Anterior cingulate cortex (tissue), 58 donors: ENCODE data around the gene ZNF816.
A peak's percentile ranks its signal among the peaks of the same experiment; 100 is the strongest.
"Not testable (repeated sequence)": the region's sequence is repeated elsewhere in the genome, so short reads cannot be mapped to it uniquely, and the experiment has no call there.

ENCODE experiments used
- DNase-seq, 58 donors: peaks; one replicate each; lab custom pipeline; 2025; lab: John Stamatoyannopoulos, UW

The ZNF816 gene

DNA sequence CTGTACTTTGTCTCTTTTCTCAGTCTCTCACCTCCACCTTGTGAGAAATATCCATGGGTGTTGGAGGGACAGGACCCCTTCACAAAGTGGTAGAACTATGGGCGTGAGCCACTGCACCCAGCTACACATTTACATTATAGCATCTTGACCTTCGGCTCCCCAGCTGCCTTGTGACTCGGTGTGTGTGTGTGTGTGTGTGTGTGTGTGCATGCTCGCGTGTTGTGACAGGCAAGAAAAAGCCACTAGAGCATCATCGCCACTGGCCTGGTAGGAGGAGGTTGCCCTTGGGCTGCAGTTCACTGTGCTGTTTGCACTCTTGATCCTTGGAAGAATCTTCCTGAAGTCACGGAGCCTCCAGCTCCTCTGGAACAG, 25.7 kb downstream of the ZNF816 start:
- no peak for DNase-seq

DNA sequence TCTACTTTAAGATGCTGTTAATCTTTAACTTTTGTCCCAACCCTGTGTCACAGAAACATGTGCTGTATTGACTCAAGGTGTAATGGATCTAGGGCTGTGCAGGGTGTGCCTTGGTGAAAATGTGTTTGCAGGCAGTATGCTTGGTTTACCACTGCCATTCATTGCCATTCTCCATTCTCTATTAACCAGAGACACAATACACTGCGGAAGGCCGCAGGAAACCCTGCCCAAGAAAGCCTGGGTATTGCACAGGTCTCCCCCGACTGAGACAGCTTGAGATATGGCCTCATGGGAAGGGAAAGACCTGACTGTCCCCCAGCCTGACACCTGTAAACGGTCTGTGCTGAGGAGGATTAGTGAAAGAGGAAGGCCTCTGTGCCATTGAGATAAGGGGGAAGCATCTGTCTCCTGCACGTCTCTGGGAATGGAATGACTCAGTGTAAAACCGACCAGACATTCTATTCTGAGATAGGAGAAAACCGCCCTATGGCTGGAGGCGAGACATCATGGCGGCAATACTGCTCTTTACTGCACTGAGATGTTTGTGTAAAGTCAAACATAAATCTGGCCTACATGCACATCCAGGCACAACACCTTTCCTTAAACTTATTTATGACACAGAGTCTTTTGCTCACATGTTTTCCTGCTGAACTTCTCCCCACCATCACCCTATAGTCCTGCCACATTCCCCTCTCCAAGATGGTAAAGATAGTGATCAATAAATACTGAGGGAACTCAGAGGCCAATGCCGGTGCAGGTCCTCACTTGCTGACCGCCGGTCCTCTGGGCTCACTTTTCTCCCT, 26.3 kb downstream of the ZNF816 start:
- peak in 2 of 58 donors; percentile 1 to 22 for DNase-seq

DNA sequence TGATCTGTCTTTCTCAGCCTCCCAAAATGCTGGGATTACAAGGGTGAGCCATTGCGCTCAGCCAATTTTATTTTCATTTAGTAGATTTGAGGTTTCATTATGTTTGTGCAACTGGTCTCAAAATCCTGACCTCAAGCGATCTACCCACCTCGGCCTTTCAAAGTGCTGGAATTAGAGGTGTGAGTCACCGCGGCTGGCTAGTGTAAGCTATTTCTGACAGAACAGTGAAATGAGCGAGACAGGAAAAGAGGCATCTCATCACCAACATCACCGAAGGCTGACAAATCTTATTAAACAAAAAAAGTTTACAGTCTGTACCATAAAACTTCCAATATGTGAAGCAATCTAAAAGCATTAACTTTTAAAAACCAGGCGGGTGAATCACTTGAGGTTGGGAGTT, 27.2 kb downstream of the ZNF816 start:
- DNase-seq, result peak in 2 of 58 donors; percentile 2 to 5

- DNase-seq, result not testable (repeated sequence)
Measured at GRCh38 chr19:52924641-52925040, 38.0 kb downstream of the ZNF816 start.

DNA sequence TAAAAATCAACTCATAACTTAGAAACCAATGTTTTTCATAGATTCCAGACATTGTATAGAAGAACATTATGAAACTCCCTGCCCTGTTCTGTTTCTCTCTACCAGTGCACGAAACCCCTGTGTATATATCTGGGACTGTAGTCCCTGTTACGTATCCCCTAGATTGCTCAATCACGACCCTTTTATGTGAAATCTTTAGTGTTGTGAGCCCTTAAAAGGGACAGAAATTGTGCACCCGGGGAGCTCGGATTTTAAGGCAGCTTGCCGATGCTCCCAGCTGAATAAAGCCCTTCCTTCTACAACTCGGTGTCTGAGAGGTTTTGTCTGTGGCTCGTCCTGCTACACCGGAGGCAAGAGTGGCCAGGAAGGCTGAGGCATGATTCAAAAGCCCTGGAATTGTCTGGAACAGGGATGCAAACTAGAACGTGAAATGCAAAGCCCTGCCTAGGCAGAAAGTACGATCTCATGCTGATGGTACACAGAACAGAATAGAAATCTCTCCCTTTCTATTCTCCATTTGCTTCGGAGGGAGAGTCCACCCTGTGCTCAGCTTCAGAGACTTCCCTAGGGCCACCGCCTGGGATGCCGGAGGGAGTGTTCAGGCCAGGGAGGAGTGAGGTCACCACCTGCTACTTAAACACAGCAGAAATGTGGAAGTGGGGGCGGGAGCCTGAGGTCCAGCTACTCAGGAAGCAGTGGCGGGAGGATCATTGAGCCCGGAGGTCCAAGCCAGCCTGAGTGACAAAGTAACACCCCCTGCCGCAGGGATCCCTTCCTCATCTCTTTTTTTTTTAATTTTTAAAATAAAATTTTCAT, 38.7 kb downstream of the ZNF816 start:
- peak in 20 of 58 donors; percentile 0 to 20 (median 9) for DNase-seq

DNA sequence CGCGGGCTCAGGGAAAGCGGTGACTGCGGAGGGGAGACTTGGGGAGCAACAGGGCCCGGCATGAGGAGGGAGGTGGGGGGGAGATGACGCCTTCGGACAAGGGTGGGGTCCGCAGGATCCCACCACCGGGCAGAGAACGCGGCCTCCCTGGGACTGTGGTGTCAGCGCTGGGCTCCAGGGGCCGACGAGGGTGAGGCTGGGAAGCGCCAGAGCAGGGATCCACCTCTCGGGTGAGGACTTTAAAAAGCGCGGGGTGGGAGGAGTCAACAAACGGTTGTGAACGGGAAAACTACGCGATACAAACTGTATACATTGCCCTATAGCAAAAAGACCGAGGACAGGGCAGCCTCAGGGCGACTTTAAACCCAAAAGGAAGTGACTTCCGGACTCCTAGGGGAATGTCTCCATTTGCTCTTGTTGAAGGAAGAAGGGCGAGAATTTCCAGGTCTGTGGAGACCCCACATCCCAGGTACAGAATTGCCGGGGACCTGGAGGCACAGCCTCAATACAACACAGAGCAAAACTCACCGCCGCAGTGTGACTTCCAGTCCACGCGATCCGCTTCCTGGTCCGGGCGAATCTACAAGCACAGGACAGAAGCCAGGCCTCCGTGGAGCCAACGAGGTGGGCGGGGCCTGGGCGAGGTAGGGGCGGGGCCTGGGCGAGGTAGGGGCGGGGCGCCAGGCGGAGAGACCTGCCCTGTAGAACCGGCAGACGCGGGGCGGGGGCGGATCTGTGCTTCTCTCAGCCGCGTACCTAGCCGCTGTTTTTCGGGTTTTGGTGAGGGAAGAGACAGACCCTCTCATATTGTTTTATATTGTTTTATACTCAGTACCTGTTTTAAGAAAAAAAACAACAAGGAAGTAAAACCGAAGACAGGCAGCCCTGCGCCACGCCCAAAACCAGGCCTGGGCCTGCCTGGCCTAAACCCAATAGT, 39.6 kb downstream of the ZNF816 start, which contains the start of gene ZNF888:
TSS of gene ZNF888 (minus strand) at position 588 of the 937 bp plus-strand sequence. CDS start 5,555 bp downstream, outside the sequence.
- DNase-seq, result peak in 55 of 58 donors; percentile 4 to 81 (median 55)

GRCh38 chr19:52917531-52917930, 45.1 kb downstream of the ZNF816 start:
- no peak for DNase-seq

DNA sequence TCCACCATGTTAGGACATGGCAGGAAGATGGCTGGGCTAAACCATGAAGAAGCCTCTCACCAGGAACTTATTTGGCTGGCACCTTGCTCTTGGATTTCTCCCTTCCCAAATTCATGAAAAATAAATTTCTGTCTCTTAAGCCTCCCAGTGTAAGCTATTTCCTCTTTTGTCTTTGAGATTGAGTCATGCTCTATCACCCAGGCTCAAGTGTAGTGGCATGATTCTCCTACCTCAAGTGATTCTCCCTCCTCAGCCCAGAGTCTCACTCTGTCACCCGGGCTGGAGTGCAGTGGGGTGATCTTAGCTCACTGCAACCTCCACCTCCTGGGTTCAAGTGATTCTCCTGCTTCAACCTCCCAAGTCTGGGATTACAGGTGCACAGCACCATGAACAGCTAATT, 52.0 kb downstream of the ZNF816 start:
- DNase-seq, result no peak

DNA sequence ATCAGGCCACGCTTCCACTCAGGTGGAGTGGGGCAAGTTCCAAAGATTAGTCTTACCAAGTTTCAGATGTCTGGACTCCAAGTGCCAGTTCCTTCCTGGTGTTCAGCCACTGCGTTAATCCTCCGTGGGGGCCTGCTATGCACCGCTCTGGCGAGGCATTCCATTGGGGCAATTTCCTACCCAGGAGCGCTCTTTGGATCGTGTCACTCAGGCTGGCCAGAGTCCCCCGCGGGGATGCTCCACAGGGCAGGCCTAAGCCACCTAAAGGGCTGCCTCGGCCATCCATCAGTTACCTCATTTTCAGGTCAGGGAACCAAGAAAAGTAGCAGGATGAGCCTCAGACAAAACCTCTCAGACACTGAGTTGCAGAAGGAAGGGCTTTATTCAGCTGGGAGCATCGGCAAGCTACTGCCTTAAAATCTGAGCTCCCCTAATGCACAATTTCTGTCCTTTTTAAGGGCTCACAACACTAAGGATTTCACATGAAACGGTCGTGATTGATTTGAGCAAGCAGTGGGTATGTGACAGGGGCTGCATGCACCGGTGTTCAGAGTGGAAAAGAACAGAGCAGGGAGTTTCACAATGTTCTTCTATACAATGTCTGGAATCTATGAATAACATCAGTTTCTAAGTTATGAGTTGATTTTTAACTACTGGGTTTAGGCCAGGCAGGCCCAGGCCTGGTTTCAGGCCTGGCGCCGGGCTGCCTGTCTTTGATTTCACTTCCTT, 58.5 kb downstream of the ZNF816 start:
- not testable (repeated sequence) for DNase-seq

- no peak for DNase-seq
Measured at GRCh38 chr19:52901842-52902241, 60.8 kb downstream of the ZNF816 start.
